ENCODE results near the gene LSM14A. TPM values are rescaled to one million over a fixed set of nuclear protein-coding genes. Genes with fewer than 3 reads are reported as not detected.
A peak's percentile ranks its signal among the peaks of the same experiment; 100 is the strongest.

The LSM14A gene
- total RNA-seq, 4 donors from 2014 or later, result 68.4 to 117 (median 98.1) TPM

GRCh38 chr19:34229721-34230120 lies 57.4 kb downstream of the LSM14A start:
- peaks cover 0 to 65% (median 3%) of the 10 kb centered on the region in 3 donors for H3K36me3 ChIP-seq
- H3K4me3 ChIP-seq, result no peak overlapping the region
- TF ChIP-seq CTCF (IDR thresholded peaks at IDR 0.05) (no peak), POLR2A (IDR thresholded peaks at IDR 0.05) (no peak), EP300 (IDR thresholded peaks at IDR 0.05) (no peak)
- WGBS, 2 donors, result 95 to 98% methylated on average over 4 of the region's 4 CpGs
- H3K27ac ChIP-seq, result no peak overlapping the region
- DNase-seq (ENCODE audit: low spot score in 2 of 2), result no peak
- no peaks in the 10 kb centered on the region for H3K9me3 ChIP-seq
- no peaks in the 10 kb centered on the region for H3K27me3 ChIP-seq
- H3K4me1 ChIP-seq, result peaks cover 0 to 48% (median 17%) of the 10 kb centered on the region in 4 donors

GRCh38 chr19:34230820-34231219 lies 58.5 kb downstream of the LSM14A start:
- peaks cover 0 to 54% (median 0%) of the 10 kb centered on the region in 3 donors for H3K36me3 ChIP-seq
- H3K27me3 ChIP-seq, result no peaks in the 10 kb centered on the region
- TF ChIP-seq CTCF (IDR thresholded peaks at IDR 0.05) (no peak), POLR2A (IDR thresholded peaks at IDR 0.05) (no peak), EP300 (IDR thresholded peaks at IDR 0.05) (no peak)
- DNase-seq (ENCODE audit: low spot score in 2 of 2), result no peak
- no peak overlapping the region for H3K4me3 ChIP-seq
- H3K9me3 ChIP-seq, result no peaks in the 10 kb centered on the region
- no peak overlapping the region for H3K27ac ChIP-seq
- H3K4me1 ChIP-seq, result peaks cover 0 to 39% (median 17%) of the 10 kb centered on the region in 4 donors
- 87 to 88% methylated on average over 10 of the region's 10 CpGs for WGBS, 2 donors

- WGBS, 2 donors, result 89 to 96% methylated on average over 4 of the region's 4 CpGs
- H3K27ac ChIP-seq, result peak overlapping the region in 2 of 4 donors; percentile 82 to 94
- no peaks in the 10 kb centered on the region for H3K9me3 ChIP-seq
These were observed 59.1 kb downstream of the LSM14A start for GRCh38 chr19:34231439-34231838.

DNA sequence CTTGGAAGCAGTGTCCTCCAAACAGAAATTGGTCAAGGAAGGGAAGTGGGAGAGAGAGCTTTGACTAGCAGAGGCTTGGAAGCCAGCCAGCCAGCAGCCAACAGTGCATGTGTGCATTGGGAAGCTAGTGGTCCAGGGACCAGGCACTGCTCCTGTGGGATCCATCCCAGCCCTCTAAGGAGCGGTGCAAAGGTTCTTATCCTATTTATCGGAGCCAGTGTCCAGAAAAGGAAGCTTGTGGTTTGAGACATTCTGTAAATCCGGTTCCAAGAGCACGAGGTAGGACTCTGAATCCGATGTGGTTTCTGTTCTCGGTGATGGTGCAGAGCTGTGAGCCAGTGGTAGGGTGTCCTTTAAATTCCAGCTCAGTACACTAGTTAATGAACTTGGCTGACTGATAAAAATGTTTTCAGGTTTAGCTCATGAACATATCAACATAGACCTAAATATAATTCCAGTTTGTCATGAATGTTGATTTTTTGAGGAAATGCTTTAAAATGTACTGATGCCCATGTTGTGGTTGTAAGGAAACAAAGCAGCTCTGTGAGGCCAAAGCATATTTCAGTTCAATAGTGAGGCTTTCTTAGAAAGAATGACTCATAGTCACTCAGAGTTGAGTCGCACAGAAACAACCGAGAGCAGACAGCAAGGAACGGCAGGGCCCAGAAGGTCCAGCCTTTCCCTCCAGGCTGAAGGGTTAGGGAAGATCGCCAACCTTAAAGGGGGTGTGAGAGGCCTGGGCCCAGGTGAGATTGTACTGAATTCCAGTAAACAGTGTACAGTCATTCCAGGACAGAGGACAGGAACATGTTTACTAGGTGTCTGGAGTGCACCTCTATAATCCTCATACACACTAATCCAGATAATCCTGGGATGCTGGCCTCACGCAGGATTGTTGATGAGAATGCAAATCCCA lies 60.5 kb downstream of the LSM14A start:
- H3K4me3 ChIP-seq, result peak overlapping the region in 2 of 4 donors; percentile 9 to 24
- no peaks in the 10 kb centered on the region for H3K9me3 ChIP-seq
- WGBS, 2 donors, result 14 to 16% methylated on average over 11 of the region's 11 CpGs
- peaks cover 0 to 48% (median 19%) of the 10 kb centered on the region in 4 donors for H3K4me1 ChIP-seq
- peak overlapping the region in 3 of 4 donors; percentile 58 to 94 (median 82) for H3K27ac ChIP-seq
- DNase-seq (ENCODE audit: low spot score in 2 of 2), result peak in 1 of 2 donors; percentile 19
- peaks cover 0 to 35% (median 0%) of the 10 kb centered on the region in 3 donors for H3K36me3 ChIP-seq
- no peaks in the 10 kb centered on the region for H3K27me3 ChIP-seq
- TF ChIP-seq EP300 (IDR thresholded peaks at IDR 0.05) (peak in 1 of 2 donors; percentile 77), CTCF (IDR thresholded peaks at IDR 0.05) (no peak)

More at GRCh38 chr19:34231439-34231838, 59.1 kb downstream of the LSM14A start:
- DNase-seq (ENCODE audit: low spot score in 2 of 2), result no peak
- Histone ChIP-seq H3K27me3 (no peaks in the 10 kb centered on the region), H3K36me3 (peaks cover 0 to 48% (median 0%) of the 10 kb centered on the region in 3 donors), H3K4me3 (no peak overlapping the region), H3K4me1 (peaks cover 0 to 43% (median 19%) of the 10 kb centered on the region in 4 donors)
- TF ChIP-seq EP300 (IDR thresholded peaks at IDR 0.05), result no peak

DNA sequence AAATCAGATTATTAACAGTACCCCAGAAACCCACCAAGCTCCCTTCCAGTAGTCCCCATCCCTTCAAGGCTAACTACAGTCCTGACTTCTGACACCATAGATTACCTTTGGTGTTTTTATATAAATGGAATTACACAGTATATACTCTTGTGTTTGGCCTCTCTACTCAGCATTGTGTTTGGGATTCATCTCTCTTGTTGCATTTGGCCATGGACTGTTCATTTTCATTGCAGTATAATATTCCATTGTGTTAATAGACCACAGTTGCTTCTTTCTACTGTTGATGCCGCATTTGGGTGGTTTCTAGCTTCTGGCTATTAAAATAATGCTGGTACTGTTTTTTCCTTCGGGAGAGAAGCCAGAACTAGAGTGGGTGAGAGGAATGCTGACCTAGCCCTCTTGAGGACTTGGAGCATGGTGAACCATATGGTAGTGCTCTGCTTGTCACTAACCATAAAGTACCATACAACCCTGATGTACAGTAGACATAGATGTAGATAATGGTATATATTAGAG lies 63.2 kb downstream of the LSM14A start:
- no peaks in the 10 kb centered on the region for H3K9me3 ChIP-seq
- DNase-seq (ENCODE audit: low spot score in 2 of 2), result no peak
- peaks cover 0 to 9% (median 0%) of the 10 kb centered on the region in 3 donors for H3K36me3 ChIP-seq
- WGBS, 2 donors, result 55 to 74% methylated on average over 2 of the region's 2 CpGs
- no peak overlapping the region for H3K4me3 ChIP-seq
- no peak for TF ChIP-seq EP300 (IDR thresholded peaks at IDR 0.05)
- no peak for TF ChIP-seq POLR2A (IDR thresholded peaks at IDR 0.05)
- no peak for TF ChIP-seq CTCF (IDR thresholded peaks at IDR 0.05)
- H3K27me3 ChIP-seq, result no peaks in the 10 kb centered on the region
- peaks cover 0 to 48% (median 16%) of the 10 kb centered on the region in 4 donors for H3K4me1 ChIP-seq
- peak overlapping the region in 2 of 4 donors; percentile 69 to 94 for H3K27ac ChIP-seq
